GM12801 (cell line): ENCODE measurements around the gene GNG13.

Experiments used
- TF ChIP-seq, protein P1 (sequence below): IDR thresholded peaks from one replicate; pipeline ENCODE4 v1.5.1; 2011; ENCODE audit warnings: control low read depth; ENCODE audit not compliant: insufficient read length; ENCODE audit errors: extremely low read depth

GNG13 gene

DNA sequence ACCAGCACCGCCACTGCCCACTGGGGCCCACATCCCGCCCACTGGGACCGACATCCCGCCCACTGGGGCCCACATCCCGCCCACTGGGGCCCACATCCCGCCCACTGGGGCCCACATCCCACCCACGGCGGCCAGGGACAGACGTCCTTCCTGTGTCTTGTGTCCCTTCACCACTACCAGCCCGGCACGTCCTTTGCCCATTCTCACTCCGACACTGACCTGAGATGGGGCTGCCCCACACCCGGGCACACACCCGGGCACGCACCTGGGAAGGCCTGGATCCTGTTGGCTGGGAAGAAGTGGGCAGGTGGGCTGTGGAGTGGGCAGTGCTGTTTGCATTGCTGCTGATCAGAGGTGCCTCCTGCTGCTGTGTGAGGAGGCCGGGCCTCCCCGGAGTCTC is 28.4 kb upstream of the GNG13 start:
- TF ChIP-seq, protein P1, sequence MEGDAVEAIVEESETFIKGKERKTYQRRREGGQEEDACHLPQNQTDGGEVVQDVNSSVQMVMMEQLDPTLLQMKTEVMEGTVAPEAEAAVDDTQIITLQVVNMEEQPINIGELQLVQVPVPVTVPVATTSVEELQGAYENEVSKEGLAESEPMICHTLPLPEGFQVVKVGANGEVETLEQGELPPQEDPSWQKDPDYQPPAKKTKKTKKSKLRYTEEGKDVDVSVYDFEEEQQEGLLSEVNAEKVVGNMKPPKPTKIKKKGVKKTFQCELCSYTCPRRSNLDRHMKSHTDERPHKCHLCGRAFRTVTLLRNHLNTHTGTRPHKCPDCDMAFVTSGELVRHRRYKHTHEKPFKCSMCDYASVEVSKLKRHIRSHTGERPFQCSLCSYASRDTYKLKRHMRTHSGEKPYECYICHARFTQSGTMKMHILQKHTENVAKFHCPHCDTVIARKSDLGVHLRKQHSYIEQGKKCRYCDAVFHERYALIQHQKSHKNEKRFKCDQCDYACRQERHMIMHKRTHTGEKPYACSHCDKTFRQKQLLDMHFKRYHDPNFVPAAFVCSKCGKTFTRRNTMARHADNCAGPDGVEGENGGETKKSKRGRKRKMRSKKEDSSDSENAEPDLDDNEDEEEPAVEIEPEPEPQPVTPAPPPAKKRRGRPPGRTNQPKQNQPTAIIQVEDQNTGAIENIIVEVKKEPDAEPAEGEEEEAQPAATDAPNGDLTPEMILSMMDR: no peak

DNA sequence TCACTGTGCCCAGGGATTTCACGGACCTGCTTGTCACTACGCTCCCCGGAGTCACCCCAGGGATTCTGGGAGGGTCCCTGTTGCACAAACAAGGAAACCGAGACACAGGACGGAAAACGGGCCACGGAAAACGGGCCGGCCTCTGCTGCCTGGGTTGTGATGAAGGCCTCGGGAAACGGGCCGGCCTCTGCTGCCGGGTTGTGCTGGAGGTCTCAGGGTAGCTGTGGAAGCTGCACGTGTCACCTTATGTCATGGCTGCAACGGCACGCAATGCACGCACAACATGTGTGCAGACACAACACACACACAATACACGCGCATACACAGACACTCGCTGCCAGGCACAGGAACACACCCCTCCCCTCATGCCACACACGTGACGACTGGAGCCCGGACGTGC is 27.0 kb upstream of the GNG13 start:
- TF ChIP-seq, protein P1: no peak

DNA sequence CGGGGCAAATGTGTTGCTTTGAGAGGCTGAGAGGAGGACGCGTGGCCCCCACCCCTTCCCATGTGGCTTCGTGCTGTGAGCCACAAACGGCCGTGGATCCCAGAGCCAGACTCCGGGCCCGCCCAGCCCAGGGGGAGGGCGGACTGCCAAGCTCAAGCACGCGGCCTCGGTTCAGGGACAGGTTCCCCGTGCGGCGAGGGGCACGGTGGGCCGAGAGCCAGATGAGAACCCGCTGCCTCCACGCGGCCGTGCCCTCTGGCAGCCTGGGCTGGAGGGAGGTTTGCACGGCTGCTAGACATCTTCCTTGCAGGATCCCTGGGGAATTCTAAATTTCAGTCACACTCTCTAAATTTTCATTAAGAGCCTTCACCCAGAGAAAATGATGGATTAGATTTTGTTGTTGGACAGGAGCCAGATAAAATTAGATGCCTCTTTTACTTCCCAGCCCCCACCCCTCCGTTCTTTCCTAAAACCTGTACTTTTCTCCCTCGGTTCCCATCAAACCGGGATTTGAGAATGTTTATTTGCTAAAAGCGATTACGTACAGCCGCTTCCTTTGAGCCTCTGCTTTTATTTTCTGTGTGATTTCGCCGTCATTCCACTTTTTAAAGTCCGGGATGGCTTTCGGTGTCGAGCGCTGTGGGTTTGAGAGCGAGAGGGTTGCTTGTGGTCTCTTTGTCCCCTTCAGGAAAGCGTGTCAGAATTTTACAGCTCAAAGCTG is 25.0 kb upstream of the GNG13 start:
- TF ChIP-seq, protein P1: no peak

DNA sequence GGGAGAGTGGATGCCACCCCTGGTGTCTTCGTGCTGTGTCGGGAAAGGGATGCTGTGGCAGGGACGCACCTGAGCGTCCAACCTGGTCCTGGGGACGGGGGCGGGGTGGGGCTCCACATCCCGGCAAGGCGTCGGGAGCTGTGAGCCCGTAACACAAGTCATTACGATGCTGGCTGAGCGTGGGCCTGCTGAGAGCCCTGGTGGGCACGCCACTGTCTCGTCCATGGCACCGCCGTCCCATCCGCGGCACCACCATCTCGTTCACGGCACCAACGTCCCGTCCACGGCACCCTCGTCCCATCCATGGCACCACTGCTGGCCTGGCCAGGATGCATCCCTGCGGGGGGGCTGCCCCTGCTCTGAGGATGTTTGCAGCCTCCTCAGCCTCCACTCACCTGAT is 24.1 kb upstream of the GNG13 start:
- TF ChIP-seq, protein P1: no peak

DNA sequence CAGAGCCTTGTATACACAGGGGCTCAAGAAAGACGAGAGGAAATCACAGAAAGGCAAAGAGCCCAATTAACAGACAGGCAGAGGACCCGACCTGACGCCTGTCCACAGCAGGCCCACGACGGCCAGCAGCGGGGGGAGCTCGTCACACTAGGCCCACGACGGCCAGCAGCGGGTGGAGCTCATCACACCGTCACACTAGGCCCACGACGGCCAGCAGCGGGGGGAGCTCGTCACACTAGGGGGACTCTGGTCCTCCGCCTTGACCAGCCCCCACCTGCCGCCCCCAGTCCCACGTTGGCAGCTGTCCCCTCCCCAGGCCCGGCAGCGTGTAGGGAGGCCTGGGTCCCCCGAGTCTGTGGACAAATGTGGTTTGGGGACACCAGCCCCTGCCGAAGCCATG is 23.7 kb upstream of the GNG13 start:
- TF ChIP-seq, protein P1: no peak

DNA sequence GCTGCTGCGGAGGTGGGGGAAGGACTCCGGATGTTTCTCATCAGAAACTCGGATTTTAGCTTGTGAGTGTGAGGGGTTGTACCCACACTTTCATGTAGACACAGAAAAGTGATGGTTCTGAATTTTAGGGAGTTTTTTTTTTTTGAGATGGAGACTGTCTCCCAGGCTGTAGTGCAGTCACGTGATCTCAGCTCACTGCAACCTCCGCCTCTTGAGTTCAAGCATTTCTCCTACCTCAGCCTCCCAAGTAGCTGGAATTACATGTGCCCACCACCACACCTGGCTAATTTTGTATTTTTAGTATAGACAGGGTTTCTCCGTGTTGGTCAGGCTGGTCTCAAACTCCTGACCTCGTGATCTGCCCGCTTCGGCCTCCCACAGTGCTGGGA is 22.4 kb upstream of the GNG13 start:
- TF ChIP-seq, protein P1: no peak

DNA sequence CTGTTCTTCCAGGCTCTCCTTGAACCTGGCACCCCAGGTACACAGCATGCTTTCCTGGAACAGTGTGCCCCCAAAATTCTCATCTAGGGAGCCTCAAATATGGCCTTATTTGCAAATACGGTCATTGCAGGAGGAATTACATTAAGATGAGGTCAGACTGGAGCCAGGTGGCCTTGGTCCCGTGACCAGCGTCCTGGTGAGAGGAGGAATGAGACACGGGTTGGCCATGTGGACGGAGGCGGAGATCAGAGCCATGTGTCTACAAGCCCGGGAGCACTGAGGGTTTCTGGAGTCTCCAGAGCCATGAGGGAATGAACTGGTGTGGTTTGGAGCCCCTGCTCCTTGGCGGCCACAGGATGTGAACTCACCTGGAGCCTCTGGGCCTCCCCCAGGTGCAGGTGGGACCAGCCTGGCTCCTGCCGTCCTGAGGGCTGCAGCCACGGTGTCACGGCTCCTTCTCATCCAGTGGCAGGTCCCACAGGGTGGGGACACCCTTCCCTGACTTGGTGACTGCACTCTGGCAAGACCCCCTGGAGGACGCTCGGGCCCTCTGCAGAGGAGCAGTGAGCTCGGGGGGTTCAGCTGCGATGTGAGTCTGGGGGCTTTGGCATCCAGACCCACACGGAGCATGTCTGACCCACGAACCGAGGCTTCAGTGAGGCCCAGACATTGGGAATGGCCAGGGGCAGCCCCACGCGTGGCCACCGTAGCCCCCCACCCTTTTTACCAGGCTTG is 21.8 kb upstream of the GNG13 start:
- TF ChIP-seq, protein P1: no peak
